Epithelial cell of esophagus (primary cell): Measurements from ENCODE around the gene MVD.
A peak's percentile ranks its signal among the peaks of the same experiment; 100 is the strongest.

Experiments
- DNase-seq: peaks from one replicate; pipeline ENCODE4 v3.0.0; 2010; ENCODE audit warnings: low read depth
- H3K4me3 ChIP-seq: 2 replicates; pipeline ENCODE4 v1.5.1; 2011; ENCODE audit warnings: mild to moderate bottlenecking, low read length, control low read depth
- CTCF ChIP-seq: IDR thresholded peaks from 2 replicates; pipeline ENCODE4 v1.5.1; 2011; ENCODE audit warnings: low read depth, mild to moderate bottlenecking, low read length, control low read depth, inconsistent platforms; ENCODE audit not compliant: insufficient read depth; ENCODE audit errors: missing control alignments

Gene MVD

GRCh38 chr16:88680554-88681083 is 17.7 kb upstream of the MVD start:
- H3K4me3 ChIP-seq = no peak overlapping the region
- TF ChIP-seq CTCF = no peak
- no peak for DNase-seq

- H3K4me3 ChIP-seq = no peak overlapping the region
- no peak for TF ChIP-seq CTCF
- no peak for DNase-seq
Observed at GRCh38 chr16:88678224-88678979, 15.5 kb upstream of the MVD start.

GRCh38 chr16:88677721-88678120 is 14.8 kb upstream of the MVD start:
- no peak for DNase-seq

GRCh38 chr16:88676502-88677242 is 13.8 kb upstream of the MVD start:
- DNase-seq = no peak
- H3K4me3 ChIP-seq = no peak overlapping the region
- TF ChIP-seq CTCF = no peak

More at GRCh38 chr16:88677721-88678120, 14.8 kb upstream of the MVD start:
- TF ChIP-seq CTCF = no peak
- H3K4me3 ChIP-seq = no peak overlapping the region

DNA sequence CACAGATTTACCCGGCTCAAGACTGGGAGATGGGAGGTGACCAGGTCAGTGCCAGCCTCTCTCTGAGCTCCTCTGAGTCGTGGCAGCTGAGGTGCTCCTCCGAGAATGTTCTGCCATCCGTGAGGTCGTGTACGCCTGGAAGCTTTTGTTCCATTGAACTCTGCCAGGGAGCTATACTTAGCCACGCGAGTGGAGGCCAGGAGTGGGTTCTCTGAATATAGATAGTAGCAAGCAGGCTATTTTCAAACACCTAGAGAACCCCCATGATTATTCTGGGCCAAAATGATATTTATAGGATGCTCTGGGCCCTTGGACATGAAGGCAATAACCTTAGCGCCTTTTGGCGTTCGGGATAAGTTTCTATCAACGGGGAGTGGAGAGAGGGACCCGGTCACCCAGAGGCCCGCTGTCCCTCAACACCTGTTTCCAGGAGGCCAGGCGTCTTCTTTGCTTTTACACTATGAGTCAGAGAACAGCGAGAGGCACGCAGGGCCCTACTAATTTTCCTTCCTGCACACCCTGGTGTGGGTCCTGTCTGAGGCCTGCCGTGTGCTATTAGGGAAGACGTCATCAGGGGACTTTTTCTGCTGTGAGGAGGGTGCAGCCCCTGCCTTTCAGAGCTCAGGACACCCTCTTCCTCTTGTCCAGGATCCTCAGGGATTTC is 11.0 kb upstream of the MVD start:
- H3K4me3 ChIP-seq = no peak overlapping the region
- DNase-seq = no peak
- TF ChIP-seq CTCF = no peak

DNA sequence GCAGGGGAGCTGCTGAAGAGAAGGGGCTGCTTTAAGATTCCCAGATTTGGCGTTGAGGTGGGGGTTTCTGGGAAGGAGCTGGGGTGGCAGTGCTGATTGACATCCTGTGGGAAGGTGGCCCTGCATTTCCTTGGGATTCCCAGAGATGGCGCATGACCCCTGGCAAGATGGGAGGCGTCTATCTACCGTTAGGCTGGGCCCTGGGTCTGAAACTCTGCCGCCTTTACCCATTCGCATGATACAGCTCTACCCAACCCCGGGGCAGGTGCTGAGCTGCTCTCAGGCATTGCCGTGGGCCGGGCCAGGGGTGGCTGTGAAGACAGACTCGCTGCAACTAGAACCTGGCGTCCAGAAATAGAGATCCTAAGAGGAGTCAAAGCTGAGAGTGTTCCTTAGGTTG is 9.9 kb upstream of the MVD start:
- DNase-seq = peak; percentile 30
- TF ChIP-seq CTCF = peak; percentile 48
- H3K4me3 ChIP-seq = no peak overlapping the region
